HCT116 (cell line): ENCODE measurements around the gene PIK3C2A. TPM values are rescaled to one million over a fixed set of nuclear protein-coding genes. Genes with fewer than 3 reads are reported as not detected.

ENCODE experiments used
- ATAC-seq: fragments of 200-7000 bp; cut with Tn5 transposase; 2 replicates; pipeline ENCODE4 v1.9.1; 2020; ENCODE audit warnings: mild to moderate bottlenecking, moderate library complexity
- BruUV-seq: library from RNA; stranded (reverse); fragments of 400-500 nt; replicated peaks from 2 replicates; lab custom pipeline; 2021; lab: Mats Ljungman, UMichigan
- CTCF ChIA-PET: fragments of 300-600 bp; sonication (Branson Sonifier 250); formaldehyde crosslinking; loops from one replicate; lab custom pipeline; 2021; ENCODE audit warnings: antibody characterized with exemption; lab: Charles Lee
- POLR2A ChIA-PET: fragments of 300-600, 350-600 bp; sonication (Branson Sonifier 250); formaldehyde crosslinking; loops from one replicate; lab custom pipeline; 2021; ENCODE audit warnings: antibody characterized with exemption; lab: Charles Lee
- RAD21 ChIA-PET, 2 experiments: fragments of 300-600 bp; sonication (Branson Sonifier 250); formaldehyde crosslinking; loops; one replicate each; lab custom pipeline; 2023; ENCODE audit warnings: low total read pairs in 2 of 2; ENCODE audit not compliant: uncharacterized antibody in 2 of 2, unreplicated experiment in 2 of 2, low non-redundant PET in 1 of 2; lab: Charles Lee
- DNase-seq: peaks from one replicate; pipeline ENCODE4 v3.0.0-alpha.2; 2010; ENCODE audit warnings: low read depth, low spot score
- H2AFZ ChIP-seq: fragments of 200-600 bp; shearing (Covaris generic), sonication (generic); 2 replicates; pipeline ENCODE4 v1.6.1; 2017; ENCODE audit warnings: low read depth, mixed run types, mixed read lengths, antibody characterized with exemption, low read length; ENCODE audit not compliant: poor library complexity, severe bottlenecking
- H3K27ac ChIP-seq: 2 replicates; pipeline ENCODE4 v1.5.1; 2012; ENCODE audit warnings: low read depth, low read length
- H3K27me3 ChIP-seq: fragments of 200-600 bp; sonication (generic); 2 replicates; pipeline ENCODE4 v1.6.1; 2016; ENCODE audit warnings: mixed run types, low read length, mixed read lengths; ENCODE audit not compliant: insufficient read depth
- H3K36me3 ChIP-seq, 2 experiments: fragments of 200-500 bp in 1 of 2; fragments of 200-600 bp in 1 of 2; sonication (Bioruptor generic) in 1 of 2; sonication (generic) in 1 of 2; 2 replicates each; pipeline versions ENCODE4 v1.5.1 to v1.6.1; 2014 to 2016; ENCODE audit warnings: low read length in 2 of 2, inconsistent platforms in 1 of 2, mixed read lengths in 1 of 2, mixed run types in 1 of 2; ENCODE audit not compliant: insufficient read depth in 2 of 2, control insufficient read depth in 1 of 2
- H3K4me1 ChIP-seq, 2 experiments: fragments of 200-600 bp in 1 of 2; sonication (generic) in 1 of 2; 2 replicates each; pipeline versions ENCODE4 v1.5.1 to v1.6.1; 2012 to 2017; ENCODE audit warnings: low read length in 2 of 2, inconsistent platforms in 1 of 2, mild to moderate bottlenecking in 1 of 2, mixed read lengths in 1 of 2, mixed run types in 1 of 2, moderate library complexity in 1 of 2; ENCODE audit not compliant: insufficient read depth in 2 of 2, control insufficient read depth in 1 of 2
- H3K4me2 ChIP-seq: fragments of 200-600 bp; sonication (generic); 2 replicates; pipeline ENCODE4 v1.6.1; 2017; ENCODE audit warnings: mixed run types, low read length, mixed read lengths
- H3K4me3 ChIP-seq, 2 experiments: fragments of 200-600 bp in 1 of 2; sonication (generic) in 1 of 2; replicated peaks in 1 of 2; 2 replicates each; pipeline ENCODE4 v1.5.1; 2011 to 2016; ENCODE audit warnings: low read length in 2 of 2, control low read depth in 1 of 2, low read depth in 1 of 2, mild to moderate bottlenecking in 1 of 2, mixed read lengths in 1 of 2, mixed run types in 1 of 2
- H3K79me2 ChIP-seq: fragments of 200-600 bp; sonication (generic); 2 replicates; pipeline ENCODE4 v1.6.1; 2017; ENCODE audit warnings: mild to moderate bottlenecking, mixed run types, low read length, moderate library complexity, mixed read lengths; ENCODE audit not compliant: insufficient read depth
- H3K9ac ChIP-seq: fragments of 200-600 bp; sonication (generic); 2 replicates; pipeline ENCODE4 v1.6.1; 2016; ENCODE audit warnings: low read length, mixed read lengths
- H3K9me2 ChIP-seq: fragments of 200-600 bp; sonication (generic), shearing (Covaris generic); 2 replicates; pipeline ENCODE4 v1.6.1; 2017; ENCODE audit warnings: mixed run types, mild to moderate bottlenecking, moderate library complexity; ENCODE audit not compliant: insufficient read depth
- H3K9me3 ChIP-seq, 2 experiments: fragments of 200-500 bp in 1 of 2; fragments of 200-600 bp in 1 of 2; sonication (Bioruptor generic) in 1 of 2; sonication (generic) in 1 of 2; 2 replicates each; pipeline ENCODE4 v1.6.1; 2014 to 2017; ENCODE audit warnings: low read length in 2 of 2, mixed read lengths in 2 of 2, inconsistent platforms in 1 of 2, low read depth in 1 of 2, mild to moderate bottlenecking in 1 of 2, mixed run types in 1 of 2, moderate library complexity in 1 of 2; ENCODE audit not compliant: control insufficient read depth in 1 of 2, insufficient read depth in 1 of 2
- H4K20me1 ChIP-seq: fragments of 200-600 bp; sonication (generic), shearing (Covaris generic); 2 replicates; pipeline ENCODE4 v1.6.1; 2017; ENCODE audit warnings: mixed run types, mild to moderate bottlenecking, moderate library complexity; ENCODE audit not compliant: insufficient read depth
- EZH2phosphoT487 ChIP-seq: fragments of 200-600 bp; IDR thresholded peaks from 2 replicates; pipeline ENCODE4 v1.6.1; 2018; ENCODE audit warnings: antibody characterized with exemption, borderline replicate concordance
- FOSL1 ChIP-seq: IDR thresholded peaks from 2 replicates; pipeline ENCODE4 v1.6.1; 2012; ENCODE audit warnings: low read depth
- YY1 ChIP-seq: IDR thresholded peaks from 2 replicates; pipeline ENCODE4 v1.6.1; 2011; ENCODE audit warnings: low read length, low read depth, moderate library complexity, mild to moderate bottlenecking; ENCODE audit not compliant: insufficient replicate concordance; ENCODE audit errors: extremely low read depth
- intact Hi-C: fragments of 100-400 bp; cut with micrococcal nuclease; formaldehyde crosslinking; loops from 2 replicates; pipeline ENCODE4 v1.10.0; 2022
- total RNA-seq: library from RNA; stranded (reverse); gene quantifications from one replicate; pipeline ENCODE4 v1.2.1, GENCODE V29; 2021; ENCODE audit not compliant: unreplicated experiment

The PIK3C2A gene
- total RNA-seq, 1 experiment from 2014 or later = 51.6 TPM

GRCh38 chr11:17197431-17197898 lies 10.3 kb downstream of the PIK3C2A start:
- no TSS peak for BruUV-seq
- Histone ChIP-seq H3K27me3 (no peaks in the 10 kb centered on the region), H3K9me2 (no peaks in the 10 kb centered on the region), H3K27ac (no peak overlapping the region), H3K9ac (no peak overlapping the region), H3K36me3 (peaks cover 2% of the 10 kb centered on the region in 2 experiments; a peak in 1 of 4 replicates), H3K4me3 (no peak overlapping the region), H3K9me3 (no peaks in the 10 kb centered on the region), H3K4me2 (peak overlapping the region; percentile 18; the same call in 1 of the 2 replicates), H4K20me1 (no peaks in the 10 kb centered on the region), H3K79me2 (peaks cover 90% of the 10 kb centered on the region), H2AFZ (no peak overlapping the region), H3K4me1 (peaks cover 6 to 12% of the 10 kb centered on the region in 2 experiments; a peak in 3 of 4 replicates)
- TF ChIP-seq FOSL1 (0 out of 2 replicates have a peak, but pooled peaks have one; percentile 10), YY1 (no peak)
- no peak for DNase-seq
- intact Hi-C loops = no loop called here
- ChIA-PET CTCF (no interaction called here), RAD21 (no interaction called here), POLR2A (no interaction called here)
- no peak for ATAC-seq

- H4K20me1 ChIP-seq = peaks cover 5% of the 10 kb centered on the region; the same call in 1 of the 2 replicates
- H3K9ac ChIP-seq = no peak overlapping the region
- H2AFZ ChIP-seq = no peak overlapping the region
- RAD21 ChIA-PET = no interaction called here
- H3K4me3 ChIP-seq = no peak overlapping the region
- no peak overlapping the region for H3K27ac ChIP-seq
- TF ChIP-seq EZH2phosphoT487 = no peak
- TF ChIP-seq YY1 = no peak
- H3K27me3 ChIP-seq = no peaks in the 10 kb centered on the region
- H3K4me2 ChIP-seq = no peak overlapping the region
- no peak for DNase-seq
- no peak for ATAC-seq
- BruUV-seq = no TSS peak
- no peaks in the 10 kb centered on the region for H3K4me1 ChIP-seq
- no peaks in the 10 kb centered on the region for H3K9me2 ChIP-seq
- CTCF ChIA-PET = interaction anchor here (1.0 kb wide), 1 partner anchor 15 kb away, joined by 3 read pairs; no protein-coding TSS in a partner anchor
- intact Hi-C loops = no loop called here
- H3K79me2 ChIP-seq = peaks cover 76% of the 10 kb centered on the region
- POLR2A ChIA-PET = no interaction called here
- H3K36me3 ChIP-seq = peaks cover 0 to 2% of the 10 kb centered on the region in 2 experiments; a peak in 2 of 4 replicates
- no peaks in the 10 kb centered on the region for H3K9me3 ChIP-seq
These were observed 19.1 kb downstream of the PIK3C2A start for GRCh38 chr11:17188675-17189074.
